AG04450 (cell line): ENCODE results near the gene LTBP2. TPM values are rescaled to one million over a fixed set of nuclear protein-coding genes. Genes with fewer than 3 reads are reported as not detected.

Experiments used
- CTCF ChIA-PET: fragments of 300-600, 350-600 bp; formaldehyde crosslinking; extraction: SDS; loops from one replicate; lab custom pipeline; 2022; ENCODE audit warnings: antibody characterized with exemption, inconsistent platforms; lab: Charles Lee
- POLR2A ChIA-PET: fragments of 350-600 bp; formaldehyde crosslinking; extraction: SDS; loops from one replicate; lab custom pipeline; 2021; ENCODE audit warnings: antibody characterized with exemption, inconsistent platforms; lab: Yijun Ruan, JAX
- DNase-seq: peaks from one replicate; pipeline ENCODE4 v3.0.0-alpha.2; 2011; ENCODE audit warnings: low read depth, low spot score
- H3K27ac ChIP-seq: one replicate; pipeline ENCODE4 v1.5.1; 2012; ENCODE audit warnings: low read depth, low read length, control low read depth
- H3K27me3 ChIP-seq: one replicate; pipeline ENCODE4 v1.6.0; 2012; ENCODE audit warnings: low read length; ENCODE audit not compliant: control insufficient read depth, insufficient read depth
- H3K4me3 ChIP-seq: 2 replicates; pipeline ENCODE4 v1.5.1; 2011; ENCODE audit warnings: mild to moderate bottlenecking, low read depth, low read length, control low read depth
- H3K9me3 ChIP-seq: 2 replicates; pipeline ENCODE4 v1.5.1; 2012; ENCODE audit warnings: low read length; ENCODE audit not compliant: control insufficient read depth, insufficient read depth
- CTCF ChIP-seq: IDR thresholded peaks from 2 replicates; pipeline ENCODE4 v1.5.1; 2011; ENCODE audit warnings: low read depth, low read length, control low read depth, inconsistent platforms
- polyA minus RNA-seq: library from RNA; depleted of rRNA, polyadenylated mRNA; stranded (reverse); fragments of >200 nt; gene quantifications from 2 replicates; pipeline ENCODE4 v1.2.3, GENCODE V29; 2011; rRNA and poly(A)+ RNA removed
- polyA plus RNA-seq: library from polyadenylated mRNA; depleted of rRNA; stranded (reverse); fragments of >200 nt; gene quantifications from 2 replicates; pipeline ENCODE4 v1.2.3, GENCODE V29; 2011; rRNA removed

The LTBP2 gene
- polyA plus RNA-seq (44.3 and 61.8 TPM in 2 replicates), polyA minus RNA-seq (45.0 and 60.1 TPM in 2 replicates)

- POLR2A ChIA-PET: interaction anchor here (0.8 to 0.9 kb wide), 2 partner anchors 40 to 152 kb away, joined by 4 to 8 read pairs; partner anchors contain the start of gene YLPM1
Observed at GRCh38 chr14:74611650-74612349, at the start of gene LTBP2. Gene LTBP2 (minus strand): TSS chr14:74612237. CDS start chr14:74611944, 293 bp downstream.

GRCh38 chr14:74660863-74661262 lies 48.8 kb upstream of the LTBP2 start:
- CTCF ChIA-PET: interaction anchor here (1.3 kb wide), 1 partner anchor 50 kb away, joined by 4 read pairs; no protein-coding TSS in a partner anchor
- Histone ChIP-seq H3K27me3 (no peaks in the 10 kb centered on the region), H3K9me3 (peaks cover 4% of the 10 kb centered on the region; the same call in 1 of the 2 replicates), H3K27ac (no peak overlapping the region), H3K4me3 (no peak overlapping the region)
- no peak for TF ChIP-seq CTCF
- POLR2A ChIA-PET: no interaction called here
- DNase-seq: no peak

More at GRCh38 chr14:74611650-74612349, at the start of gene LTBP2:
- H3K27ac ChIP-seq: peak within 1 kb of the TSS; percentile 47
- H3K9me3 ChIP-seq: no peaks in the 10 kb centered on the region; the same call in 1 of the 2 replicates
- CTCF ChIA-PET: interaction anchor here (0.6 to 6.4 kb wide), 24 partner anchors 14 to 1586 kb away, joined by 3 to 106 read pairs (median 3); no protein-coding TSS in a partner anchor
- no peak for DNase-seq
- TF ChIP-seq CTCF: no peak
- H3K4me3 ChIP-seq: peak within 1 kb of the TSS; percentile 75
- H3K27me3 ChIP-seq: no peaks in the 10 kb centered on the region

GRCh38 chr14:74660167-74660566 lies 48.1 kb upstream of the LTBP2 start:
- ChIA-PET CTCF (no interaction called here), POLR2A (no interaction called here)
- DNase-seq: no peak
- H3K27me3 ChIP-seq: no peaks in the 10 kb centered on the region
- H3K27ac ChIP-seq: peak overlapping the region; percentile 13
- no peak for TF ChIP-seq CTCF
- no peak overlapping the region for H3K4me3 ChIP-seq
- peaks cover 4% of the 10 kb centered on the region; the same call in 1 of the 2 replicates for H3K9me3 ChIP-seq

- POLR2A ChIA-PET: no interaction called here
- no peak overlapping the region for H3K27ac ChIP-seq
- TF ChIP-seq CTCF: no peak
Observed at GRCh38 chr14:74658535-74659131, 46.6 kb upstream of the LTBP2 start.

More at GRCh38 chr14:74658535-74659131, 46.6 kb upstream of the LTBP2 start:
- CTCF ChIA-PET: interaction anchor here (0.6 to 1.5 kb wide), 3 partner anchors 40 to 202 kb away, joined by 3 to 5 read pairs (median 3); no protein-coding TSS in a partner anchor
- Histone ChIP-seq H3K4me3 (no peak overlapping the region), H3K9me3 (peaks cover 4% of the 10 kb centered on the region; the same call in 1 of the 2 replicates), H3K27me3 (no peaks in the 10 kb centered on the region)
- DNase-seq: no peak
